HCT116 (cell line): ENCODE data around the gene UTP11.

Experiments
- ATF3 ChIP-seq: IDR thresholded peaks from 2 replicates; pipeline ENCODE4 v1.6.1; 2012
- CTCF ChIP-seq, 3 experiments: fragments of 200-600 bp in 1 of 3; sonication (generic) in 1 of 3; IDR thresholded peaks in 2 of 3; conservative IDR thresholded peaks in 1 of 3; 2 replicates each; pipeline ENCODE4 v1.5.1; 2012 to 2017; ENCODE audit warnings: low read depth in 2 of 3, low read length in 2 of 3, antibody characterized with exemption in 1 of 3, borderline replicate concordance in 1 of 3, control low read depth in 1 of 3, mild to moderate bottlenecking in 1 of 3, mixed read lengths in 1 of 3, mixed run types in 1 of 3, moderate library complexity in 1 of 3; ENCODE audit not compliant: insufficient read depth in 1 of 3
- EGR1 ChIP-seq: IDR thresholded peaks from 2 replicates; pipeline ENCODE4 v1.6.1; 2012; ENCODE audit warnings: low read depth
- EZH2 ChIP-seq: fragments of 200-600 bp; sonication (generic); IDR thresholded peaks from 2 replicates; pipeline ENCODE4 v1.6.1; 2017; ENCODE audit warnings: antibody characterized with exemption, mixed run types
- EZH2phosphoT487 ChIP-seq: fragments of 200-600 bp; IDR thresholded peaks from 2 replicates; pipeline ENCODE4 v1.6.1; 2018; ENCODE audit warnings: antibody characterized with exemption, borderline replicate concordance
- FOSL1 ChIP-seq: IDR thresholded peaks from 2 replicates; pipeline ENCODE4 v1.6.1; 2012; ENCODE audit warnings: low read depth
- JUND ChIP-seq: IDR thresholded peaks from 2 replicates; pipeline ENCODE4 v1.6.1; 2012
- POLR2A ChIP-seq: IDR thresholded peaks from 2 replicates; pipeline ENCODE4 v1.7.0; 2011; ENCODE audit warnings: borderline replicate concordance; ENCODE audit not compliant: insufficient read depth, insufficient read length; ENCODE audit errors: extremely low read depth
- POLR2AphosphoS5 ChIP-seq: IDR thresholded peaks from 2 replicates; pipeline ENCODE4 v1.6.1; 2011; ENCODE audit warnings: mild to moderate bottlenecking, low read depth, low read length, moderate library complexity
- RAD21 ChIP-seq: IDR thresholded peaks from 2 replicates; pipeline ENCODE4 v1.6.1; 2012; ENCODE audit warnings: low read depth, mild to moderate bottlenecking
- SP1 ChIP-seq: IDR thresholded peaks from 2 replicates; pipeline ENCODE4 v1.6.1; 2012; ENCODE audit warnings: low read depth
- SRF ChIP-seq: IDR thresholded peaks from 2 replicates; pipeline ENCODE4 v1.6.1; 2012; ENCODE audit warnings: low read depth
- TCF7L2 ChIP-seq: IDR thresholded peaks from 2 replicates; pipeline ENCODE4 v1.7.0; 2011; ENCODE audit warnings: borderline replicate concordance, inconsistent platforms; ENCODE audit not compliant: insufficient read depth, insufficient read length; ENCODE audit errors: extremely low read depth
- ZBTB33 ChIP-seq: IDR thresholded peaks from 2 replicates; pipeline ENCODE4 v1.6.1; 2011; ENCODE audit warnings: mild to moderate bottlenecking, low read length, moderate library complexity; ENCODE audit not compliant: insufficient replicate concordance; ENCODE audit errors: extremely low read depth

GRCh38 chr1:37998913-37999429 is 13.6 kb upstream of the UTP11 start:
- TF ChIP-seq EGR1: no peak
- no peak for TF ChIP-seq POLR2A
- TF ChIP-seq SP1: no peak
- TF ChIP-seq SRF: no peak
- TF ChIP-seq RAD21: no peak
- TF ChIP-seq CTCF (IDR thresholded peaks at IDR 0.05 in 2 of 3, conservative IDR thresholded peaks at IDR 0.05 in 1 of 3; ENCODE audit: borderline replicate concordance in 1 of 3, insufficient read depth in 1 of 3, low read depth in 2 of 3, low read length in 2 of 3): no peak
- no peak for TF ChIP-seq JUND
- no peak for TF ChIP-seq TCF7L2
- no peak for TF ChIP-seq EZH2
- TF ChIP-seq EZH2phosphoT487: no peak
- TF ChIP-seq ATF3: no peak
- TF ChIP-seq ZBTB33: no peak
- no peak for TF ChIP-seq FOSL1
- no peak for TF ChIP-seq POLR2AphosphoS5
